Stomach (tissue), 4 donors: Measurements from ENCODE around the gene TNS3.

Source experiments
- CTCF ChIP-seq, 7 experiments: fragments of 450-650 bp in 4 of 7; fragments of 200-600 bp in 3 of 7; sonication (generic) in 3 of 7; IDR thresholded peaks; one replicate each; pipeline ENCODE4 v1.5.1; 2016 to 2019; ENCODE audit warnings: antibody characterized with exemption in 7 of 7, control low read depth in 2 of 7, mild to moderate bottlenecking in 1 of 7
- EP300 ChIP-seq: sonication (generic); formaldehyde crosslinking; IDR thresholded peaks from one replicate; pipeline ENCODE4 v1.6.1; 2017; ENCODE audit warnings: antibody characterized with exemption
- POLR2A ChIP-seq, 4 donors: fragments of 450-650 bp; IDR thresholded peaks; one replicate each; pipeline ENCODE4 v1.6.1; 2016; ENCODE audit warnings: antibody characterized with exemption in 4 of 4, control low read depth in 2 of 4, mild to moderate bottlenecking in 1 of 4, moderate library complexity in 1 of 4

GRCh38 chr7:47510786-47511185 lies 71.1 kb downstream of the TNS3 start:
- TF ChIP-seq CTCF (IDR thresholded peaks at IDR 0.05) (no peak), EP300 (no peak), POLR2A (IDR thresholded peaks at IDR 0.05) (no peak)
